HS-5 (cell line): Measurements from ENCODE around the gene DEDD2.

Source experiments
- DNase-seq: peaks from one replicate; pipeline ENCODE4 v3.0.0-alpha.2; 2012; ENCODE audit warnings: low read depth

DEDD2 gene

GRCh38 chr19:42170715-42171114, 46.8 kb downstream of the DEDD2 start:
- no peak for DNase-seq

GRCh38 chr19:42169486-42170413, 47.7 kb downstream of the DEDD2 start:
- no peak for DNase-seq

GRCh38 chr19:42168206-42168605, 49.3 kb downstream of the DEDD2 start:
- no peak for DNase-seq

- DNase-seq, result no peak
Observed at GRCh38 chr19:42166316-42166715, 51.2 kb downstream of the DEDD2 start.

GRCh38 chr19:42165146-42165545, 52.3 kb downstream of the DEDD2 start:
- no peak for DNase-seq

- no peak for DNase-seq
Observed at GRCh38 chr19:42161616-42162263, 55.7 kb downstream of the DEDD2 start.

- no peak for DNase-seq
Observed at GRCh38 chr19:42159942-42160341, 57.5 kb downstream of the DEDD2 start.

- DNase-seq, result no peak
Observed at GRCh38 chr19:42158926-42159325, 58.6 kb downstream of the DEDD2 start.

- DNase-seq, result no peak
Observed at GRCh38 chr19:42156571-42156970, 60.9 kb downstream of the DEDD2 start.

- no peak for DNase-seq
Observed at GRCh38 chr19:42155796-42156195, 61.7 kb downstream of the DEDD2 start.

- no peak for DNase-seq
Observed at GRCh38 chr19:42154471-42155323, 62.8 kb downstream of the DEDD2 start.

GRCh38 chr19:42153672-42154433, 63.6 kb downstream of the DEDD2 start:
- no peak for DNase-seq

GRCh38 chr19:42152910-42153671, 64.4 kb downstream of the DEDD2 start:
- no peak for DNase-seq

- no peak for DNase-seq
Observed at GRCh38 chr19:42151782-42152684, 65.4 kb downstream of the DEDD2 start.

- DNase-seq, result no peak
Observed at GRCh38 chr19:42150911-42151361, 66.5 kb downstream of the DEDD2 start.

- DNase-seq, result no peak
Observed at GRCh38 chr19:42150364-42150763, 67.1 kb downstream of the DEDD2 start.

GRCh38 chr19:42149447-42150202, 67.9 kb downstream of the DEDD2 start:
- DNase-seq, result no peak
